Activated gamma-delta T cell treated with anti-CD3 and anti-CD28 coated beads, Interleukin-2, amount 50 U/mL, for 16 hours (primary cell): ENCODE data around the gene SORCS2.

Experiments used
- DNase-seq: peaks from one replicate; pipeline ENCODE4 v3.0.0-alpha.2; 2020; ENCODE audit warnings: low read depth

Gene SORCS2

GRCh38 chr4:7652906-7653305 is 460.6 kb downstream of the SORCS2 start:
- DNase-seq, result no peak

GRCh38 chr4:7653510-7654369 is 461.4 kb downstream of the SORCS2 start:
- DNase-seq, result no peak

- DNase-seq, result no peak
Observed at GRCh38 chr4:7654550-7655445, 462.5 kb downstream of the SORCS2 start.

GRCh38 chr4:7655511-7656243 is 463.3 kb downstream of the SORCS2 start:
- DNase-seq, result no peak

GRCh38 chr4:7656244-7656800 is 464.0 kb downstream of the SORCS2 start:
- no peak for DNase-seq

GRCh38 chr4:7657545-7658297 is 465.4 kb downstream of the SORCS2 start:
- no peak for DNase-seq

GRCh38 chr4:7658341-7659204 is 466.2 kb downstream of the SORCS2 start:
- no peak for DNase-seq

- DNase-seq, result no peak
Observed at GRCh38 chr4:7659429-7660175, 467.3 kb downstream of the SORCS2 start.

GRCh38 chr4:7660176-7661039 is 468.1 kb downstream of the SORCS2 start:
- no peak for DNase-seq

GRCh38 chr4:7661066-7661748 is 468.9 kb downstream of the SORCS2 start:
- no peak for DNase-seq

GRCh38 chr4:7661846-7662506 is 469.6 kb downstream of the SORCS2 start:
- no peak for DNase-seq

GRCh38 chr4:7662507-7662846 is 470.1 kb downstream of the SORCS2 start:
- DNase-seq, result no peak

GRCh38 chr4:7663075-7663541 is 470.8 kb downstream of the SORCS2 start:
- DNase-seq, result no peak

GRCh38 chr4:7664106-7664505 is 471.8 kb downstream of the SORCS2 start:
- no peak for DNase-seq

- no peak for DNase-seq
Observed at GRCh38 chr4:7665321-7665720, 473.0 kb downstream of the SORCS2 start.

- DNase-seq, result no peak
Observed at GRCh38 chr4:7666011-7666410, 473.7 kb downstream of the SORCS2 start.

- DNase-seq, result no peak
Observed at GRCh38 chr4:7666744-7667143, 474.4 kb downstream of the SORCS2 start.
